ENCODE data around the gene PEF1.
A peak's percentile ranks its signal among the peaks of the same experiment; 100 is the strongest.
"Not testable (repeated sequence)": the region's sequence is repeated elsewhere in the genome, so short reads cannot be mapped to it uniquely, and the experiment has no call there.

Gene PEF1

DNA sequence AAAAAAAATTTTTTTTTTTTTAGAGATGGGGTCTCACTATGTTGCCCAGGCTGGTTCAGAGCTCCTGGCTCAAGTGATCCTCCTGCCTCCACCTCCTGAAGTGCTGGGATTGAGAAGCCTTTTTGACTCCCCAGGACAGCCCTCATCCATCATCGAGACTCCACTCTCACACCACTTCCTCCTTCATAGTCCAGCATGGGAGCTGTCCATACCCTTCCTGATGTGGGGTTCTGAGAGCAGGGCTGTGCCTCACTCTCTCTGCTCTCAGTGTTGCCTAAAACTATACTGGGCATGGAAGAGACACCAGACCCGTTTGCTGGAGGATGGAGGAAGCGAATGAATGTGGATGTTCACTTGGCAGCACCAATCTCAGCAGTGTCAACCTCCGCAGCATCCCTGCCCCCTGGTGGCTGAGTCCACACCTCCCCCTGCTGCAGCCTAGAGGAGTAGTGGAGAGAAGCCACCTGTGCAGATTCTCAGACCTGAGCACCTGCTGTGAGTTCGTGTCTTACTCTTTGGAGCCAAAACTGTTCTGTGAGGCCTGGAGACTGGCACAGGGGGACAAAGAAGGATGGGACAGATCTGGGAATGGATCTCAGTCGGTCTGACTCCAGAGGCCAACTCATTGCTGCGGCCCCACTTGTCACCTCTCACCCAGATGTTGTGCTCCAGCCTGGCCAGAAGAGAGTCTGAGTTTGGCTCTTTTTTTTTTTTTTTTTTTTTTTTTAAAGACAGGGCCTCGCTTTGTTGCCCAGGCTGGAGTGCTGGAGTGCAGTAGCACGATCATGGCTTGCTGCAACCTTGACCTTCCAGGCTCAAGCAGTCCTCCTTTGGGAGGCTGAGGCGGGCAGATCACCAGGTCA, 50.7 kb downstream of the PEF1 start:
- H3K4me3 ChIP-seq (ENCODE audit: low read depth, low read length): no peak overlapping the region
- TF ChIP-seq, protein P1, sequence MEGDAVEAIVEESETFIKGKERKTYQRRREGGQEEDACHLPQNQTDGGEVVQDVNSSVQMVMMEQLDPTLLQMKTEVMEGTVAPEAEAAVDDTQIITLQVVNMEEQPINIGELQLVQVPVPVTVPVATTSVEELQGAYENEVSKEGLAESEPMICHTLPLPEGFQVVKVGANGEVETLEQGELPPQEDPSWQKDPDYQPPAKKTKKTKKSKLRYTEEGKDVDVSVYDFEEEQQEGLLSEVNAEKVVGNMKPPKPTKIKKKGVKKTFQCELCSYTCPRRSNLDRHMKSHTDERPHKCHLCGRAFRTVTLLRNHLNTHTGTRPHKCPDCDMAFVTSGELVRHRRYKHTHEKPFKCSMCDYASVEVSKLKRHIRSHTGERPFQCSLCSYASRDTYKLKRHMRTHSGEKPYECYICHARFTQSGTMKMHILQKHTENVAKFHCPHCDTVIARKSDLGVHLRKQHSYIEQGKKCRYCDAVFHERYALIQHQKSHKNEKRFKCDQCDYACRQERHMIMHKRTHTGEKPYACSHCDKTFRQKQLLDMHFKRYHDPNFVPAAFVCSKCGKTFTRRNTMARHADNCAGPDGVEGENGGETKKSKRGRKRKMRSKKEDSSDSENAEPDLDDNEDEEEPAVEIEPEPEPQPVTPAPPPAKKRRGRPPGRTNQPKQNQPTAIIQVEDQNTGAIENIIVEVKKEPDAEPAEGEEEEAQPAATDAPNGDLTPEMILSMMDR (IDR thresholded peaks at IDR 0.05; ENCODE audit: control insufficient read depth, extremely low read depth, insufficient read depth): peak; percentile 96
- peak; percentile 41 for DNase-seq (ENCODE audit: low read depth)

DNA sequence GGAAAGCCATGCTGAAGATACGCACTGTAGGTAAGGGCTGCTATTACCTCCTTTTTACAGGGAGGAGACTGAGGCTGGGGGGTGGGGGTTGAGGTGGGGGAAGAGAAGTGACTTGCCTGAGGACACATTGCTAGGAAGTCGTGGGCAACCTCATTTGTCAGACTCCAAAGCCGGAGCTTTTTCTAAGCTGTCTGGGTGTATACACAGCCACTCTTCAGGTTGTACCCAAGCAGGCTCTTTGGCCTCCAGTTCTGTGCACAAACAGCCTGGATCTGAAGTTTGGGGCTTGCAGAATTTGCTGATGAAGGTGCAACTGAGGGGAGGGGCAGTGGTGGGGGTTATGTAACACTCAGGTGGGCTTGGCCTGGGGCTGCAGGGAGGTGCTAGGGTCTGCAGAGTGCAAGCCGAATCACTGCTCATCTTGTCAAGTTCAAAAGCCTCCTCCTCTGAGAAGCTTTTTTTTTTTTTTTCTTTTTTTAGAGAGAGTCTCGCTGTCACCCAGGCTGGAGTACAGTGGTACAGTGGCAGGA, 51.5 kb downstream of the PEF1 start:
- H3K4me3 ChIP-seq (ENCODE audit: low read depth, low read length): no peak overlapping the region
- DNase-seq (ENCODE audit: low read depth): no peak
- TF ChIP-seq, protein P1 (IDR thresholded peaks at IDR 0.05; ENCODE audit: control insufficient read depth, extremely low read depth, insufficient read depth): no peak

DNA sequence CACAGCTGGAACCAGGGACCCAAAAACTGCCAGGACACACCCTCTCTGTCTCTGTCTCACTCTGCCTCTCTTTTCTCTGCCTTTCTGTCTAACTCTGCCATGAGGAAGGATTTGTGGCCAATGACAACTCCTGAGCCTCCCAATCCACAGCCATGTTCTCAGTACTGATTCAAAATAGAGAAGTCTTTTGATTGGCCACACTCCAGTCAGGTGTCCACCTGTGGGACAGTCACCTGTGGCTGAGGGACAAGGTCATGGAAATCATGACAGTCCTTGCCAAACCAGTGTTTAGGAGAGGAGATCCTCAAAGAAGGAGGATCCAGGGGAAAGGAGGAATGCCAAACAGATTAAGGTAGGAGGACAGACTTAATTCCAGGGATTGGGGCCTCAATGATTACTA, 52.5 kb downstream of the PEF1 start:
- TF ChIP-seq, protein P1 (IDR thresholded peaks at IDR 0.05; ENCODE audit: control insufficient read depth, extremely low read depth, insufficient read depth): no peak
- no peak overlapping the region for H3K4me3 ChIP-seq (ENCODE audit: low read depth, low read length)
- no peak for DNase-seq (ENCODE audit: low read depth)

DNA sequence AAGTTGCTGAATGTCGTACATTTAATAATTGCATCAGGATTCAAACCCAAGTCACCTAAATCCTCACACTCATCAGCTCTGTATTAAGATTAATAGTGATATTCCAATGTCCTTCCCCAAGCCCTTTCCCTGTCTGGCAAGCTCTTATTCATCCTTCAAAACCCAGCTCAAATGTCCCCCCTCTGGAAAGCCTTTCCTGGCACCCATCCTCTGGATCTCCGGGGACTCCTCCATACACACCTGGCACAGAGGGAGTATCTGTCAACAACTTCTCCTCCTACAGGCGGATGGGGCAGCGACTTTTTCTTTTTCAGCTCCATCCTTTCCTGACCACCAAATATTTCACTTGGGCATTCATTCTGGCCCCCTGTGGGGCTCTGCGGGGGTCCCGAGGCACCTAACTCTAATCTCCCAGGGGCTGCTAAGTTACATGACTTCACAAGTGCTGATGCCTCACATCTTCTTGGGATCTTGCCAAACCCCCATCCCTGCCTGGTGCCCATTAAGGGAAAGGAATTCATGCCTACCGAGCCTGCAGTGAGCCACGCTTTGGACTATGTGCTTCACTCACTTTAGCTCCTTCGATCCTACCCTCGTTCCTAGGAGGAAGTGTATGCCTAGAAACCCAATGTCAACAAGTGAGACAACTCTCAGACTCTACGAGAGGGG, 53.1 kb downstream of the PEF1 start:
- TF ChIP-seq, protein P1 (IDR thresholded peaks at IDR 0.05; ENCODE audit: control insufficient read depth, extremely low read depth, insufficient read depth): no peak
- no peak for DNase-seq (ENCODE audit: low read depth)
- H3K4me3 ChIP-seq (ENCODE audit: low read depth, low read length): no peak overlapping the region

DNA sequence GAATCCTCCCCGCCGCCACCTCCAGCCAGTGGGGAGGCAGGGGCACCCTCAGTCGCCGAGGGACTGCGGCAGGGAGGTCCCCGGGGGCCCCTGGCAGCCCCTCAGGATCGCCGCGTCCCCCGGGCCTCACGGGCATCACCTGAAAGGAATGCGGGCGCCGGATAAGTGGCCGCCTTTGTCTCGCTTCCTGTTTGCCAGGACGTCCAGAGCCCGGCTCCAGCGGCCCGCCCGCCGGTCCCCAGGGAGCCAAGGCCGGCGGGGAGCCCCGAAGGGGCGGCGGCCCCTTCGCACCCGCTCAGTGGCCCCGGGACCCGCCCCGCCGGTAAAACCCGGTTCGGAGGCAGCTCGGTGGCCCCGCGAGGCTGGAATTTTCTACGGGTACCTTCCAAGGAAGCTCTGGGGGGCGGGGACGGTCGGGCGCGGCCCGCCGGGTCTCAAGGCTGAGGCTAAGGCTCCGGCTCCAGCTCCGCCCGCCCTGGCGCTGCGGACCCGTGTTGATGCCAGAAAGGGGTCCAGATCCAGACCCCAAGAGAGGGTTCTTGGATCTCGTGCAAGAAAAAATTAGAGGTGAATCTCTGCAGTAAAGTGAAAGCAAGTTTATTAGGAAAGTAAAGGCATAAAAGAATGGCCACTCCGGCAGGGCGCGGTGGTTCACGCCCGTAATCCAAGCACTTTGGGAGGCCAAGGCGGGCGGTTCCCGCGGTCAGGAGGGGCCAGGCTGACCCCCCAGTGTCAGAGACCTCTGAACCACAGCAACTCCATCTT, 55.7 kb downstream of the PEF1 start:
- TF ChIP-seq, protein P1 (IDR thresholded peaks at IDR 0.05; ENCODE audit: control insufficient read depth, extremely low read depth, insufficient read depth): no peak
- DNase-seq (ENCODE audit: low read depth): no peak
- H3K4me3 ChIP-seq (ENCODE audit: low read depth, low read length): no peak overlapping the region

DNA sequence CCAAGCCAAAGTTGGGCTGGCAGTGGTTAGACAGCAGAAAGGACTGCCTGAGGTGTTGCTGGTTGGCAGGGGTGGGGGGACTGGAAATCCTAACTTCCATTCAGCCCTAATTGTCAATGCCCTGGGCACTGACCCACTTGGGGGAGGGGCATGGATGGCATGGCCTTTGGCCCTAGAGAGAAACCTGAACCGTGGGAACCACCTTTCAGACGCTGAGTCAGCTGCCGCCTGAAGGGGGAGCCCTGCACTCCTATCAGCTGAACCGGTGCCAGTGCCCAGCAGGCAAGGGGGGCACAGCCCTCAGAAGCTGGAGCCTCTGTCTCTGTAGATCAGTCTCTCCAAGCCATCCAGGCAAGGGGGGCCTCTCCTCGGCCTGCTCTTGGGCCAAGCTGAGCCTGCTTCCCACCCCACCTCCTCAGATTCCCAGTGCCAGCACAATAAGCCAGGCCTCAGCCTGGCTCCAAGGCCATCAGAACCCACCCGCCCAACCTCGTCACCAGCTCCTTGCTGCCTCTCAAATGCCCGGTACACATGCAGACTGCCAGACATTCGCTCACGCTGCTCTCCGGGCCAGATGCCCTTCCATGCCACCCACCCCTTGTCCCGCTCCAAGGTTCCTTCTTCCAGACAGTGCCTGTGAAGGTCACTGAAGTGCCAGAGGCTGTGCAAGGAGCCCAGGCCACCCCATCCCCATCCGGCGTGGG, 56.8 kb downstream of the PEF1 start:
- no peak overlapping the region for H3K4me3 ChIP-seq (ENCODE audit: low read depth, low read length)
- no peak for DNase-seq (ENCODE audit: low read depth)
- TF ChIP-seq, protein P1 (IDR thresholded peaks at IDR 0.05; ENCODE audit: control insufficient read depth, extremely low read depth, insufficient read depth): peak; percentile 46

DNA sequence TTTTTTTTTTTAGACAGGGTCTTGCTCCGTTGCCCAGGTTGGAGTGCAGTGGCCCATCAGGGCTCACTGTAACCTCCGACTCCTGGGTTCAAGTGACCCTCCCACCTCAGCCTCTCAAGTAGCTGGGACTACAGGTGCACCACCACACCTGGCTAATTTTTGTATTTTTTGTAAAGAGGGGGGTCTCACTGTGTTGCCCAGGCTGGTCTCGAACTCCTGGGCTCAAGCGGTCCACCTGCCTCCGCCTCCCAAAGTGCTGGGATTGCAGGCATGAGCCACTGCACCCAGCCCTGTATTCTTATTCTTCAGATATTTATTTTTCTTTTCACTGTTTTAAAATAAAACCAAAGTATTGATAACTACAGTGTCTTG, 57.4 kb downstream of the PEF1 start:
- not testable (repeated sequence) for DNase-seq (ENCODE audit: low read depth); H3K4me3 ChIP-seq (ENCODE audit: low read depth, low read length)

All from LNCaP clone FGC (cell line).